ENCODE data around the gene MIR17HG.
"Not testable (repeated sequence)": the region's sequence is repeated elsewhere in the genome, so short reads cannot be mapped to it uniquely, and the experiment has no call there.

Gene MIR17HG

DNA sequence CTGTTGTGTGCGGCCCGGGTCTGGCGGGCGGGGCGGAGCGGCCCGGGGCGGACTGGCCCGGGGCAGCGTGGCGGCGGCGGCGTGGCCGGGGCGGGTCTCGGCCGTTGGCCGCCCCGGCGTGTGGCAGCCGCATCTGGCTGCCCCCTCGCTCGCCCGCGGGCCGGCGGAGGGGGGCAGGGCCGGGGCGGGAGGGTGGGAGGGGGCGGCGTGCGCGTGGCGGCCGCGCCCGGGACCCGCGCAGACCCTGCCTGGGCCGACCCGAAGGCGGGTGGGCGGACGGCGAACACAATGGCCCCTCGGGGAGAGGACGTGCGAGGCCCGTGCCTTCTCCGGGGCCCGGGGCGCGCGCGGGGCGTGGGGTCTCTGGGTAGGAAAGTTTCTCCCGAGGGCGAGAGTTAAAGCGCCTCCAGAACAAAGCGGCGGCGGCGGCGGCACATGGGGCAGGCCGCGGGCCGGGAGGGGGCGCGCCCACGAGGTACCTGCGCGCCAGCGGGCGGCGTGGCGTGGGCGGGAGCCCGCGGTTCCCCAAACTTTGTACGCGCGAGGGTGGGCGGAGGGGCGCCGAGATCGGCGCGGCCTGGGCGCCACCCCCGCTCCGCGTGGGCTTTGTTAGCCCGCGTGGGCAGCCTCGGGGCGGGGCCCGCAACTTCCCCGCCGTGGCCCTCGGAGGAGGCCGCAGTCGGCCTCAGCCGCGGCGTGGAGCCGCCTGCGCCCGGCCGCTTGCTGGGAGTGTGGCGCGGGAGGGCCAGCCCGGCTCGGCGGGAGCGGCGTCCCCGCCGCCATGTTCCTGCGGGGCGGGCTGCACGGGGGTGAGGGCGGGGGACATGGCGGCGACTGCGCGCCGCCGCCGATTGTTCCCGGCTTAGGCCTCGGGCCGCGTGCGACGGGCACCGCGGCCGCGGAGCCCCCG lies 764 bp downstream of the MIR17HG start:
- peak; percentile 78 for DNase-seq (ENCODE audit: low read depth)

GRCh38 chr13:91348906-91349435 lies 1.5 kb downstream of the MIR17HG start:
- peak; percentile 88 for DNase-seq (ENCODE audit: low read depth)

- DNase-seq (ENCODE audit: low read depth): no peak
Observed at GRCh38 chr13:91349992-91350911, 2.8 kb downstream of the MIR17HG start.

- DNase-seq (ENCODE audit: low read depth): no peak
Observed at GRCh38 chr13:91351123-91351522, 3.6 kb downstream of the MIR17HG start.

DNA sequence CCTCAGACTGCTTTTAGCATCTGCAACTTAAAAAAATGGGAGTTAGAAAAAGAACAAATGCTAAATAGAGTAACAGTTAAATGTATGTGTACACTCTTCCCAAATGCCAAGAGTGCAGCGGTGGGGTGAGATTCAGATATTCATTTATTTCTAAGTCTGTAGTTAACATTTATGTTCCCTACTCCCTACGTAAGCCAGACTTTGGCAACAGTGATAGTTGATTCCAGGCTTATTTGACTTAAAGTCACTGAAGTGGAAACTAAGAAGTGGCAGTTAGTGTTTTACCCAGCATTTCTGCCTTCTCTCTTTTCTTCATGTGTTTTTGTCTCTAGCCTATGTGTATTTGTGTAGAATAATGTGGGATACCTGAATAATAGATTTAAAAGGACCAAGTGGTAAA lies 4.5 kb downstream of the MIR17HG start:
- no peak for DNase-seq (ENCODE audit: low read depth)

- not testable (repeated sequence) for DNase-seq (ENCODE audit: low read depth)
Observed at GRCh38 chr13:91352891-91353290, 5.4 kb downstream of the MIR17HG start.

DNA sequence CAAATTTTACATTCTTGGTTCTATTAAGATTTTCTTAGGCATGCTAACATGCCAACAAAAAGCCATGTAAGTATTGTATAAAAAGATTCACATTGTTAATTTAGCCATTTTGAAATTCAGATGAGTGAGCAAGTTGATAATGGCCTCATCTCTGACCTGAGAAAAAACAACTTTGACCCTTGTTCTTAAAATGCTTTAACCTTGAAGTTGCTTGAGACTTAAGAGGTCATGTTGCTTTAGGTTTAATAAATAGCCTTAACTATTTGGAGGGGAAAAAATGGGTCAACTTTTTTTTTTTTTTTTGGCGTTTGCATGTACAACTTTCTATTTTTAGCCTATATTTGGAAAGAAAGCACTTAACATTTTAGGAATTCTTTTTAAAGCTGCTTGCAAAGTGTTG lies 6.0 kb downstream of the MIR17HG start:
- no peak for DNase-seq (ENCODE audit: low read depth)

- no peak for DNase-seq (ENCODE audit: low read depth)
Observed at GRCh38 chr13:91355099-91355825, 7.8 kb downstream of the MIR17HG start.

DNA sequence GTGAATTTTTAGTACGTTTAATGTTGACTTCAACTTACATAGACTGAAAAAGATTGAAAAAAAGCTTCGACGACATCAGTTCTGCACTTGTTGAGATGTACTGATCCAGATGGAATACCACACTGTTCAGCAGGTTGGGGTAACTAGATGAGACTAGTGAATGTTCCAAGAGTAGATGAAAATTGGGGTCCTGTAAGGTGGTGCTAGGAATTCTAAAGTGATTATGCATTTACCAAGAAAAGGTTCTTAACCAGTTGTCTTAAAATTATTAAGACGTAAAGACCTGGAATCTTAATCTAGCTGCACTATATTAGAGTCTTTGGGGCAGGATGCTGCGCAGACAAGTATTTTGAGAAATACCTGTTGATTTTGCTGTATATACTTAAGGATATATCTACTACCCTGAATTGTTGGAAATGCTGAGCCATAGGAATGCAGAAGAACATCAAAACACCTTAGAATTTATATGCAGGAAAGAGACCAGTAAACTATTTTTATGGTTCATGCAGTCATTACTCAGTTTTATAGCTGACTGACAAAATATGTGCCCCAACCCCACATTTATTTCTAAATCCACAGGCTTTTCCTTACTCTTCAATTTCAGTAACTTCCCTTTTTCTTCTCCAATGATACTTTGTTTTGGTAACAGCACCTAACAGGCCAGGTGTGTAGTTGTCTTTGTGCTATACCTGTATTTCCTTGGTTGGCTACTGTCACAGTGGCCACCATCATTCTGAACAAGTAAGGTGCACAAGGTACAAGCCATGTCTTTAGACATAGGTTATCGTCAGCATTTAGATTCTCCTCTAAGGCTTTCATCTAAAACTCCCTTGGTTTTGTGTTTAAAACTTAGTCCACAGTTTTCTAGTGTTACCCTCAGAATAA lies 8.6 kb downstream of the MIR17HG start:
- DNase-seq (ENCODE audit: low read depth): no peak

GRCh38 chr13:91356919-91357612 lies 9.6 kb downstream of the MIR17HG start:
- no peak for DNase-seq (ENCODE audit: low read depth)

GRCh38 chr13:91357613-91358386 lies 10.3 kb downstream of the MIR17HG start:
- no peak for DNase-seq (ENCODE audit: low read depth)

GRCh38 chr13:91358387-91358782 lies 10.9 kb downstream of the MIR17HG start:
- no peak for DNase-seq (ENCODE audit: low read depth)

- no peak for DNase-seq (ENCODE audit: low read depth)
Observed at GRCh38 chr13:91359111-91359510, 11.6 kb downstream of the MIR17HG start.

DNA sequence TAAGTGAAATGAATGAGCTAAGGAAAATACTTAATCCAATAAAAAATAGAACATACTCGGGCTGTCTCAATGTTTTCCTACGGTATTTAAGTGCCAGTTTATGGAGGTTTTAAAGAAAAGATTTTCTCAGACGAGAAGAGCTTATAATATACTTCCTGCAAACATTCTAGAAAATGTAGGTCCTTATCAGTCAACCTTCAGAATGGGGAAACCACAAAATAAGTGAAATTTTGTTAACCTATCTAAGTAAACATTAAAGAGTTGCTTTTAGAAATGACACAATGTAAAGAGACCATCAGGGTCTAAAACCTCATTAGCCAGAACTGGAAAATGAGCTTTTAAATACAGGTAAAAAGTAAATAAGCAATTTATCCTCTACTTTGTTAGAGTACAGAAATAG lies 12.1 kb downstream of the MIR17HG start:
- no peak for DNase-seq (ENCODE audit: low read depth)

DNA sequence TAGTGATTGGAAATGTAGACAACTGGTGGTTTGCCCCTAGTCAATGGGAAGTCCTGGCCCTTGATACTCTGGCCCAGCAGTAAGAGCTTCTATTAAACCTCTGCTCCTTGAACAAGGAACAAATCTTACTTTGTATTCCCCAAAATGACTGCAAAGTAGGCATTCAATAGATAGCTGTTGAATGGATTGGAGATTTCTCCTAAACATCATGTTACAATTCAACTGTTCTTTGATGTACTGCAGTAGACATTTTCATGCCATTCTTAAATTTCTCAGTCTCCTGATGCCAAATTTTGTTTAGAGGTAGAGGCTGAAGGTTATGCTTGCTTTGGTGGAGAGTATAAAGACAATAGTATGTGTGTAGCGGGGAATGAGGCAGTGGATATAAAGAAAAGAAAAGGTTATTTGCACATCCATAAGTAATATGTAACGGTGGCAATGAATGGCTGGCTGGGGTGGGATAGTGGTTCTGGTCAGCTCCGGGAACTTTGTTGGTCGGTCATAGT lies 12.8 kb downstream of the MIR17HG start:
- DNase-seq (ENCODE audit: low read depth): no peak

- DNase-seq (ENCODE audit: low read depth): no peak
Observed at GRCh38 chr13:91361755-91362271, 14.3 kb downstream of the MIR17HG start.

- no peak for DNase-seq (ENCODE audit: low read depth)
Observed at GRCh38 chr13:91362908-91363307, 15.4 kb downstream of the MIR17HG start.

DNA sequence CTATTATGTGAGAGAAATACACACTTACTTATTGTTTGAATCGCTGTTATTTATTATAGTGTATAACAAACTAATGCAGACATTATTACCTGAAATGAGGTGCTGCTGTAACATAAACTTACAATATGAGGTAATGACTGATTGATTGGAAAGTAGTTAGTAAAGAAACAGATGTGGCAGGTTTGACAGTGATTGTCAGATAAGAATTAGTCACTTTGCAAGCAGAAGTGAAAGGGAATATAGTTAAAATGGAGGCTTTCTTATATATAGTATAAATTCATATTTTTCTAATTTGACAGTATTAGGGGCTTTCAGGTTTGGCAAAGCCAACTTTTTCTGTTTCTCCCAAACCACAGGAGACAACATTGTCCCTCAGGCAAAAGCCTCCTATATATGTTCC lies 20.6 kb downstream of the MIR17HG start:
- DNase-seq (ENCODE audit: low read depth): no peak
